ENCODE data around the gene SLC35B2.

The SLC35B2 gene

GRCh38 chr6:44219053-44219814 lies 38.1 kb downstream of the SLC35B2 start (continued):
- TF ChIP-seq REST (tag by site-specific recombination; IDR thresholded peaks at IDR 0.05) (no peak), SALL2 (tag by site-specific recombination; IDR thresholded peaks at IDR 0.05; ENCODE audit: borderline replicate concordance) (no peak), ZNF174 (tag by site-specific recombination; IDR thresholded peaks at IDR 0.05) (no peak), ZBTB21 (tag by site-specific recombination; IDR thresholded peaks at IDR 0.05) (no peak), ZNF580 (tag by site-specific recombination; IDR thresholded peaks at IDR 0.05) (no peak), KLF10 (tag by site-specific recombination; IDR thresholded peaks at IDR 0.05) (no peak), BCL6B (tag by site-specific recombination; IDR thresholded peaks at IDR 0.05) (no peak), SP3 (tag by site-specific recombination; IDR thresholded peaks at IDR 0.05) (peak; percentile 47), WT1 (tag by site-specific recombination; IDR thresholded peaks at IDR 0.05) (0 out of 2 replicates have a peak, but pooled peaks have one; percentile 20), TCF7L2 (IDR thresholded peaks at IDR 0.05; ENCODE audit: borderline replicate concordance, low read depth, low read length) (peak; percentile 71; the same call in 1 of the 2 replicates), ZBTB10 (tag by site-specific recombination; IDR thresholded peaks at IDR 0.05) (no peak), ZNF366 (tag by site-specific recombination; conservative IDR thresholded peaks at IDR 0.05) (no peak)

GRCh38 chr6:44217332-44218143 lies 39.8 kb downstream of the SLC35B2 start:
- ChIA-PET CTCF (interaction anchor here (0.6 to 11.1 kb wide), 3 partner anchors 14 to 20 kb away, joined by 5 to 148 read pairs (median 7); no protein-coding TSS in a partner anchor), POLR2A (no interaction called here)
- H3K4me3 ChIP-seq (ENCODE audit: low read depth, low read length): no peak overlapping the region
- no peak overlapping the region for H3K27ac ChIP-seq (ENCODE audit: extremely low read depth, low read depth, low read length)
- H3K36me3 ChIP-seq (ENCODE audit: control insufficient read depth in 2 of 2, insufficient read depth in 1 of 2, low read length in 2 of 2): no peaks in the 10 kb centered on the region
- TF ChIP-seq ZNF449 (tag by site-specific recombination; IDR thresholded peaks at IDR 0.05) (peak; percentile 57; the same call in 1 of the 2 replicates), ZBTB44 (tag by site-specific recombination; IDR thresholded peaks at IDR 0.05) (peak; percentile 22; the same call in 1 of the 2 replicates), ZNF266 (tag by site-specific recombination; IDR thresholded peaks at IDR 0.05; ENCODE audit: low read depth) (no peak), ZNF138 (tag by site-specific recombination; IDR thresholded peaks at IDR 0.05; ENCODE audit: borderline replicate concordance) (no peak)
- no peaks in the 10 kb centered on the region for H3K9me3 ChIP-seq (ENCODE audit: control insufficient read depth, insufficient read depth, low read depth, low read length)
- H3K4me1 ChIP-seq (ENCODE audit: control insufficient read depth, insufficient read depth, low read length): peaks cover 9% of the 10 kb centered on the region

Data from HEK293 (cell line).